Keratinocyte (primary cell): Measurements from ENCODE around the gene ASB13.

Source experiments
- EZH2 ChIP-seq: IDR thresholded peaks from one replicate; pipeline ENCODE4 v1.6.1; 2012; ENCODE audit warnings: inconsistent platforms, mild to moderate bottlenecking, low read length, moderate library complexity
- TF ChIP-seq, protein P1 (sequence below), 3 experiments: IDR thresholded peaks in 1 of 3; conservative IDR thresholded peaks in 1 of 3; optimal IDR thresholded peaks in 1 of 3; 2 replicates in 2 of 3; 3 replicates in 1 of 3; pipeline versions ENCODE3 to v1.5.1; 2011; ENCODE audit warnings: low read length in 3 of 3, mild to moderate bottlenecking in 3 of 3, moderate library complexity in 2 of 3, control low read depth in 1 of 3, inconsistent platforms in 1 of 3; ENCODE audit not compliant: insufficient read depth in 2 of 3; ENCODE audit errors: extremely low read depth in 1 of 3

DNA sequence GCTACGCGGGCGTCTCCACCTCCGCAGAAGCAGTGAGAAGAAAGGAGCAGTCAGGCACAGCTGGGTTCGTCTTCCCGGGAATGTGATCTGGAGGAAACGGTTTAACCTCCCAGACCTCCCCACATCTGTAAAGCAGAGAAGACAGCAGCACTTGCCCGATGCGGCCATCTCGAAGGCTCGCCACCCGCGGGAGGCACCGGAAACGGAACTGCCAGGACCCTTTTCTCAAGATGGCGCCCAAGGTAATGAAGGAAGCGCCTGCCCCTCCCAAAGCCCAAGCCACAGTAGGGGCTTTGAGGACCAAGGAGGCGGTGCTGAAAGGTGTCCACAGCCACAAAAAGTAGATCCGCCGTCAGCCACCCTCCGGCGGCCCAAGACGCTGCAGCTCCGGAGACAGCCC lies 41.7 kb downstream of the ASB13 start:
- TF ChIP-seq, protein P1, sequence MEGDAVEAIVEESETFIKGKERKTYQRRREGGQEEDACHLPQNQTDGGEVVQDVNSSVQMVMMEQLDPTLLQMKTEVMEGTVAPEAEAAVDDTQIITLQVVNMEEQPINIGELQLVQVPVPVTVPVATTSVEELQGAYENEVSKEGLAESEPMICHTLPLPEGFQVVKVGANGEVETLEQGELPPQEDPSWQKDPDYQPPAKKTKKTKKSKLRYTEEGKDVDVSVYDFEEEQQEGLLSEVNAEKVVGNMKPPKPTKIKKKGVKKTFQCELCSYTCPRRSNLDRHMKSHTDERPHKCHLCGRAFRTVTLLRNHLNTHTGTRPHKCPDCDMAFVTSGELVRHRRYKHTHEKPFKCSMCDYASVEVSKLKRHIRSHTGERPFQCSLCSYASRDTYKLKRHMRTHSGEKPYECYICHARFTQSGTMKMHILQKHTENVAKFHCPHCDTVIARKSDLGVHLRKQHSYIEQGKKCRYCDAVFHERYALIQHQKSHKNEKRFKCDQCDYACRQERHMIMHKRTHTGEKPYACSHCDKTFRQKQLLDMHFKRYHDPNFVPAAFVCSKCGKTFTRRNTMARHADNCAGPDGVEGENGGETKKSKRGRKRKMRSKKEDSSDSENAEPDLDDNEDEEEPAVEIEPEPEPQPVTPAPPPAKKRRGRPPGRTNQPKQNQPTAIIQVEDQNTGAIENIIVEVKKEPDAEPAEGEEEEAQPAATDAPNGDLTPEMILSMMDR (optimal IDR thresholded peaks at IDR 0.05 in 1 of 3, IDR thresholded peaks at IDR 0.05 in 1 of 3, conservative IDR thresholded peaks at IDR 0.05 in 1 of 3; ENCODE audit: extremely low read depth in 1 of 3, insufficient read depth in 2 of 3, low read length in 3 of 3): no peak
- TF ChIP-seq EZH2: no peak
